22Rv1 (cell line): Measurements from ENCODE around the gene PCDHB1.
"Not testable (repeated sequence)": the region's sequence is repeated elsewhere in the genome, so short reads cannot be mapped to it uniquely, and the experiment has no call there.

ENCODE experiments used
- ZFX ChIP-seq: fragments of 450-650 bp; IDR thresholded peaks from 2 replicates; pipeline ENCODE4 v1.6.1; 2017; ENCODE audit warnings: antibody characterized with exemption, borderline replicate concordance
- TF ChIP-seq, protein P1 (sequence below): fragments of 450-650 bp; IDR thresholded peaks from 2 replicates; pipeline ENCODE4 v1.5.1; 2017; ENCODE audit warnings: mild to moderate bottlenecking

- TF ChIP-seq, protein P1, sequence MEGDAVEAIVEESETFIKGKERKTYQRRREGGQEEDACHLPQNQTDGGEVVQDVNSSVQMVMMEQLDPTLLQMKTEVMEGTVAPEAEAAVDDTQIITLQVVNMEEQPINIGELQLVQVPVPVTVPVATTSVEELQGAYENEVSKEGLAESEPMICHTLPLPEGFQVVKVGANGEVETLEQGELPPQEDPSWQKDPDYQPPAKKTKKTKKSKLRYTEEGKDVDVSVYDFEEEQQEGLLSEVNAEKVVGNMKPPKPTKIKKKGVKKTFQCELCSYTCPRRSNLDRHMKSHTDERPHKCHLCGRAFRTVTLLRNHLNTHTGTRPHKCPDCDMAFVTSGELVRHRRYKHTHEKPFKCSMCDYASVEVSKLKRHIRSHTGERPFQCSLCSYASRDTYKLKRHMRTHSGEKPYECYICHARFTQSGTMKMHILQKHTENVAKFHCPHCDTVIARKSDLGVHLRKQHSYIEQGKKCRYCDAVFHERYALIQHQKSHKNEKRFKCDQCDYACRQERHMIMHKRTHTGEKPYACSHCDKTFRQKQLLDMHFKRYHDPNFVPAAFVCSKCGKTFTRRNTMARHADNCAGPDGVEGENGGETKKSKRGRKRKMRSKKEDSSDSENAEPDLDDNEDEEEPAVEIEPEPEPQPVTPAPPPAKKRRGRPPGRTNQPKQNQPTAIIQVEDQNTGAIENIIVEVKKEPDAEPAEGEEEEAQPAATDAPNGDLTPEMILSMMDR = not testable (repeated sequence)
- not testable (repeated sequence) for TF ChIP-seq ZFX
These were observed 50.9 kb downstream of the PCDHB1 start for GRCh38 chr5:141102070-141102469.
